Peyer's patch (tissue), 4 donors: ENCODE results near the gene DIP2B. TPM values are rescaled to one million over a fixed set of nuclear protein-coding genes. Genes with fewer than 3 reads are reported as not detected.
A peak's percentile ranks its signal among the peaks of the same experiment; 100 is the strongest.

Experiments
- DNase-seq, 3 donors: peaks; one replicate each; pipeline ENCODE4 v3.0.0-alpha.2; 2017 to 2019
- H3K27ac ChIP-seq, 4 donors: fragments of 200-600 bp; sonication (generic); one replicate each; pipeline ENCODE4 v1.5.1; 2016 to 2019
- H3K27me3 ChIP-seq, 2 donors: fragments of 200-600 bp; sonication (generic); one replicate each; pipeline ENCODE4 v1.5.1; 2019
- H3K36me3 ChIP-seq, 3 donors: fragments of 200-600 bp; sonication (generic); one replicate each; pipeline ENCODE4 v1.5.1; 2016 to 2019
- H3K4me1 ChIP-seq, 4 donors: fragments of 200-600 bp; sonication (generic); one replicate each; pipeline ENCODE4 v1.5.1; 2016 to 2019
- H3K4me3 ChIP-seq, 4 donors: fragments of 200-600 bp; sonication (generic); 1 replicate in 3 of 4; 2 replicates in 1 of 4; pipeline ENCODE4 v1.5.1; 2016 to 2019; ENCODE audit warnings: mild to moderate bottlenecking in 1 of 4
- H3K9me3 ChIP-seq, 4 donors: fragments of 200-600 bp; sonication (generic); one replicate each; pipeline ENCODE4 v1.5.1; 2016 to 2019; ENCODE audit warnings: mild to moderate bottlenecking in 1 of 4
- POLR2A ChIP-seq, 2 donors: fragments of 450-650 bp; IDR thresholded peaks; one replicate each; pipeline ENCODE4 v1.5.1; 2017; ENCODE audit warnings: antibody characterized with exemption in 2 of 2, mild to moderate bottlenecking in 2 of 2, moderate library complexity in 2 of 2
- total RNA-seq, 4 donors: library from RNA; depleted of rRNA; stranded (reverse); fragments of >200 nt; gene quantifications; one replicate each; pipeline ENCODE4 v1.1.0, GENCODE V29; 2016
- TF ChIP-seq, protein P1 (sequence below), 6 experiments: fragments of 450-650 bp in 4 of 6; fragments of 200-600 bp in 2 of 6; sonication (generic) in 1 of 6; IDR thresholded peaks; one replicate each; pipeline ENCODE4 v1.5.1; 2017 to 2019; ENCODE audit warnings: antibody characterized with exemption in 6 of 6, mild to moderate bottlenecking in 3 of 6, moderate library complexity in 1 of 6

DIP2B gene
- total RNA-seq, 4 donors from 2014 or later: 28.0 to 73.4 (median 42.5) TPM

DNA sequence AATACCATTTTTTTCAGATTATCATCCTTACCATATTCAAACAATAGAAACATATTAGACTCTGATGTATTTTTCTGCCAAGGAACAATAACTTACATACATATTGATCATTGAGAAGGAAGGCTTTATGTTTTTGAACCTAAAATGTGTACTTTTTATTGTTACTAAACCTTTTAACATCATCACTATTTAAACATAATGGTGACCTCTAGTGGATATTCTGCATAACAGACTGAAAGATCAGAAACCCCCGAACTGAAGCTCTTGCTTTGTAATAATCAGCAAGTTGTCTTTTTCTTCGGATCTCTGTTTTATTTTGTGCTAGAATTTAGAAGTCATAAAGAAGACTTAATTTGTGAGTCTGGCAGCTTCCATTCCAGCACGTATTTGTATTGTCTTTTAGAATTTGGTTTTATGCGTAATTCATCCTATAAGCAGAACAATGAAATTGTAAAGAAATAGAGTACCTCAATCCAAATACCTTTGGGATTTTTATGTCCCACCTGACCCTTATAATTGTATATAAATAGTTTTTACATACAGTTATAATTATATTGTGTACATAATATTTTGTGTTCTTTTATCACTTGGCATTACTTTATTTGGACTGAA is 133.2 kb downstream of the DIP2B start:
- H3K4me1 ChIP-seq: no peaks in the 10 kb centered on the region
- TF ChIP-seq, protein P1, sequence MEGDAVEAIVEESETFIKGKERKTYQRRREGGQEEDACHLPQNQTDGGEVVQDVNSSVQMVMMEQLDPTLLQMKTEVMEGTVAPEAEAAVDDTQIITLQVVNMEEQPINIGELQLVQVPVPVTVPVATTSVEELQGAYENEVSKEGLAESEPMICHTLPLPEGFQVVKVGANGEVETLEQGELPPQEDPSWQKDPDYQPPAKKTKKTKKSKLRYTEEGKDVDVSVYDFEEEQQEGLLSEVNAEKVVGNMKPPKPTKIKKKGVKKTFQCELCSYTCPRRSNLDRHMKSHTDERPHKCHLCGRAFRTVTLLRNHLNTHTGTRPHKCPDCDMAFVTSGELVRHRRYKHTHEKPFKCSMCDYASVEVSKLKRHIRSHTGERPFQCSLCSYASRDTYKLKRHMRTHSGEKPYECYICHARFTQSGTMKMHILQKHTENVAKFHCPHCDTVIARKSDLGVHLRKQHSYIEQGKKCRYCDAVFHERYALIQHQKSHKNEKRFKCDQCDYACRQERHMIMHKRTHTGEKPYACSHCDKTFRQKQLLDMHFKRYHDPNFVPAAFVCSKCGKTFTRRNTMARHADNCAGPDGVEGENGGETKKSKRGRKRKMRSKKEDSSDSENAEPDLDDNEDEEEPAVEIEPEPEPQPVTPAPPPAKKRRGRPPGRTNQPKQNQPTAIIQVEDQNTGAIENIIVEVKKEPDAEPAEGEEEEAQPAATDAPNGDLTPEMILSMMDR (IDR thresholded peaks at IDR 0.05): peak; percentile 31 to 80 (median 76)
- TF ChIP-seq POLR2A (IDR thresholded peaks at IDR 0.05): no peak
- H3K36me3 ChIP-seq: peaks cover 0 to 18% (median 0%) of the 10 kb centered on the region in 3 donors
- H3K27me3 ChIP-seq: no peaks in the 10 kb centered on the region
- no peaks in the 10 kb centered on the region for H3K9me3 ChIP-seq
- no peak for DNase-seq
- no peak overlapping the region for H3K4me3 ChIP-seq
- H3K27ac ChIP-seq: no peak overlapping the region

DNA sequence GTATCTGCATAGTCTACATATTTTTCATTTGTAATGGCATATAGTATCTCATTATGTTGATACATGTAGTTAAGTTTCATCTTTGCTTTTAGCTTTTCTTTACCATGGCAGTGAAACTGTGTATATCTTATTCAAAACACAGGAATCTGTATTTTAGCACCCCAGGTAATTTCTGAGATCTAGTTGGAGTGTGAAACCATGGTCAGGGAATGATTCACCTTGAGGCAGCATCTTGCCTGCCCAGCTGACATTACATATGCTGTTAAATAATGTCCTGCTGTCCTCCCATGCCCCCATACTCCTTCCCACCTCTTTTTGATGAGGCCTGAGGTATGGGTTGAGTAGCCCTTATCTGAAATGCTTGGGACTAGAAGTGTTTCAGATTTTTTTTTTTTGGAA is 133.7 kb downstream of the DIP2B start:
- no peaks in the 10 kb centered on the region for H3K4me1 ChIP-seq
- H3K27ac ChIP-seq: no peak overlapping the region
- TF ChIP-seq POLR2A (IDR thresholded peaks at IDR 0.05): no peak
- TF ChIP-seq, protein P1 (IDR thresholded peaks at IDR 0.05): no peak
- no peak overlapping the region for H3K4me3 ChIP-seq
- no peaks in the 10 kb centered on the region for H3K9me3 ChIP-seq
- H3K27me3 ChIP-seq: no peaks in the 10 kb centered on the region
- H3K36me3 ChIP-seq: peaks cover 0 to 18% (median 0%) of the 10 kb centered on the region in 3 donors
- no peak for DNase-seq

DNA sequence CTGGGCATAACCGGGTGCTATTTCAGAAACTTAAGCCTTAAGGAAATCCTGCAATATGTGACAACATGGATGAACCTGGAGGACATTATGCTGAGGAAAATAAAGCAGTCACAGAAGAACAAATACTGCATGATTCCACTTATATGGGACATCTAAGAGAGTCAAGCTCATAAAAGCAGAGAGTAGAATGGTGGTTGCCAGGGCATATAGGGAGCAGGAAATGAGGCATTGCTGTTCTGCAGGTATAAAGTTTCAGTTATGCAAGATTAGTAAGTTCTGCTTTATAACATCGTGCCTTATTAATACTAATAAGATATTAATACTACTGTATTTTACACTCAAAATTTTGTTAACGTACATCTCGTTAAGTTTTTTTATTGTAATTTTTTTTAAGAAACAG is 134.9 kb downstream of the DIP2B start:
- H3K4me1 ChIP-seq: no peaks in the 10 kb centered on the region
- no peak overlapping the region for H3K4me3 ChIP-seq
- H3K27ac ChIP-seq: no peak overlapping the region
- no peaks in the 10 kb centered on the region for H3K9me3 ChIP-seq
- H3K27me3 ChIP-seq: no peaks in the 10 kb centered on the region
- DNase-seq: no peak
- H3K36me3 ChIP-seq: peaks cover 0 to 18% (median 0%) of the 10 kb centered on the region in 3 donors
- no peak for TF ChIP-seq POLR2A (IDR thresholded peaks at IDR 0.05)
- TF ChIP-seq, protein P1 (IDR thresholded peaks at IDR 0.05): no peak

DNA sequence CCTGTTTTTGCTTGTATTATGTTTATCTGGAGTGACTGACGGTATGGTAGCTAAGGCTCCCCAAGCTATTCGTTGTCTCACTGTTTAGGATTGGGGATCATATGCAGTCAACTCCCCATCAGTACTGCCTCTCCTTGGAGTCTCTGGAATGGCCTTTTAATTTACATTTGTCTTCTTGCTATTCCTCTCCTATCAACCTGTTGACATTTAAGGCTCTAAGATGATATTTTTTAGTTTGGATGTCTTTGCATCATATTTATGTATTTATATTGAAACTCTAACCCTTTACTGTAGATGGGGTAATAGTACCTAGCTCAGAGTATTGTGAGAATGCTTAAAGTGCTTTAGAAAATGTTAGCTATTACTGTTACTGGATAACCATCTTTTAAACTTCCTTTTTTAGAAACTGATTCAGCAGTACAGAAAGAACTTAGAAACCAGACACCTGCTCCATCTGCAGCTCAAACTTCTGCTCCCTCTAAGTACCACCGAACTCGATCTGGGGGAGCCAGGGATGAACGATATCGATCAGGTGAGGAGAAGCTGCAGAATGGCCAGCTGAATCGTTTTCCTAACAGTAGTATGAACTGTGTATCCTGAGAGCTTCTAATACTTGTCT is 135.6 kb downstream of the DIP2B start:
- no peak overlapping the region for H3K4me3 ChIP-seq
- no peak for DNase-seq
- H3K9me3 ChIP-seq: no peaks in the 10 kb centered on the region
- H3K27ac ChIP-seq: no peak overlapping the region
- H3K4me1 ChIP-seq: no peaks in the 10 kb centered on the region
- H3K36me3 ChIP-seq: peaks cover 0 to 18% (median 0%) of the 10 kb centered on the region in 3 donors
- no peaks in the 10 kb centered on the region for H3K27me3 ChIP-seq
- TF ChIP-seq, protein P1 (IDR thresholded peaks at IDR 0.05): no peak
- no peak for TF ChIP-seq POLR2A (IDR thresholded peaks at IDR 0.05)

DNA sequence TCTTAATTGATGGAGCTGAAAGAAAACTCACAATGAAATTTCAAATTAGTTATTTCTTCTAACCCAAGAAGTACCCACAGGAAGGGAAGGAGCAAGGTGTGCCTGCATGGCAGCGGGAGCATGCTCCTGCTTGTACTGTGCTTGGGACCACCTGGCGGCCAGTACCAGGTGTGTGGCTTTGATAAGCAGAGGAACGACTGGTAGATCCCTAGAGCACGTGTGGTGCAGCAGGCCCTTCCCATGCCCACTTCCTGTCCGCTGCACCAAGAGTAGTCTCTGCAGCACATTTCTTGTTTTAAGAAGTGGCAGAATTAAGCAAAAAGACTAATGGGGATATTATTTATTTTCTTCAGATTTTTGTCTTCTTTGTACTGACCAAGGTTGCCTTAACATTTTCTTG is 136.8 kb downstream of the DIP2B start:
- TF ChIP-seq, protein P1 (IDR thresholded peaks at IDR 0.05): no peak
- TF ChIP-seq POLR2A (IDR thresholded peaks at IDR 0.05): no peak
- Histone ChIP-seq H3K9me3 (no peaks in the 10 kb centered on the region), H3K27me3 (no peaks in the 10 kb centered on the region), H3K36me3 (peaks cover 0 to 18% (median 0%) of the 10 kb centered on the region in 3 donors), H3K4me1 (no peaks in the 10 kb centered on the region), H3K4me3 (no peak overlapping the region), H3K27ac (no peak overlapping the region)
- DNase-seq: no peak
